Stimulated activated CD8-positive, alpha-beta memory T cell treated with anti-CD3 and anti-CD28 coated beads, Interleukin-7, amount 100 ng/mL, for 1 hour (primary cell): Measurements from ENCODE around the gene ZNF569.
"Not testable (repeated sequence)": the region's sequence is repeated elsewhere in the genome, so short reads cannot be mapped to it uniquely, and the experiment has no call there.

Experiments
- DNase-seq, 2 donors: peaks; one replicate each; pipeline ENCODE4 v3.0.0-alpha.2; 2020; ENCODE audit warnings: low read depth in 2 of 2

The ZNF569 gene

GRCh38 chr19:37466798-37467607, at the start of gene ZNF569:
ZNF569 (minus strand) TSS chr19:37467444; CDS start chr19:37444921, 22,523 bp downstream.
- DNase-seq = peak; percentile 67 to 69

- DNase-seq = no peak
Observed at GRCh38 chr19:37513397-37513796, 46.2 kb upstream of the ZNF569 start.

GRCh38 chr19:37511821-37512220, 44.6 kb upstream of the ZNF569 start:
- no peak for DNase-seq

- DNase-seq = no peak
Observed at GRCh38 chr19:37511186-37511585, 43.9 kb upstream of the ZNF569 start.

GRCh38 chr19:37507167-37507464, 39.9 kb upstream of the ZNF569 start:
- DNase-seq = no peak

GRCh38 chr19:37506387-37507166, 39.3 kb upstream of the ZNF569 start, which contains the start of gene ZNF793:
ZNF793 (plus strand) TSS chr19:37506939; CDS start chr19:37523440, 16,501 bp downstream.
- peak; percentile 54 to 63 for DNase-seq

- DNase-seq = no peak
Observed at GRCh38 chr19:37505958-37506386, 38.7 kb upstream of the ZNF569 start.

GRCh38 chr19:37492213-37492612, 25.0 kb upstream of the ZNF569 start:
- DNase-seq = no peak

GRCh38 chr19:37484406-37485168, 17.3 kb upstream of the ZNF569 start:
- DNase-seq = no peak

- no peak for DNase-seq
Observed at GRCh38 chr19:37472165-37472564, 4.9 kb upstream of the ZNF569 start.

GRCh38 chr19:37470216-37470615, 3.0 kb upstream of the ZNF569 start:
- no peak for DNase-seq

GRCh38 chr19:37468961-37469777, 1.9 kb upstream of the ZNF569 start, which contains the start of gene ZNF570:
ZNF570 (plus strand) TSS chr19:37469356; CDS start chr19:37470355, 999 bp downstream.
- DNase-seq = peak; percentile 74 to 78

- no peak for DNase-seq
Observed at GRCh38 chr19:37467608-37468090, 405 bp upstream of the ZNF569 start.

- no peak for DNase-seq
Observed at GRCh38 chr19:37466277-37466797, 907 bp downstream of the ZNF569 start.

GRCh38 chr19:37452500-37453245, 14.6 kb downstream of the ZNF569 start:
- DNase-seq = no peak

- DNase-seq = no peak
Observed at GRCh38 chr19:37413313-37414084, 53.7 kb downstream of the ZNF569 start.

GRCh38 chr19:37412700-37413099, 54.5 kb downstream of the ZNF569 start:
- no peak for DNase-seq

- DNase-seq = not testable (repeated sequence)
Observed at GRCh38 chr19:37406140-37406846, 61.0 kb downstream of the ZNF569 start.

GRCh38 chr19:37403403-37403802, 63.8 kb downstream of the ZNF569 start:
- no peak for DNase-seq
